ENCODE data around the gene FABP3.
A peak's percentile ranks its signal among the peaks of the same experiment; 100 is the strongest.

FABP3 gene

DNA sequence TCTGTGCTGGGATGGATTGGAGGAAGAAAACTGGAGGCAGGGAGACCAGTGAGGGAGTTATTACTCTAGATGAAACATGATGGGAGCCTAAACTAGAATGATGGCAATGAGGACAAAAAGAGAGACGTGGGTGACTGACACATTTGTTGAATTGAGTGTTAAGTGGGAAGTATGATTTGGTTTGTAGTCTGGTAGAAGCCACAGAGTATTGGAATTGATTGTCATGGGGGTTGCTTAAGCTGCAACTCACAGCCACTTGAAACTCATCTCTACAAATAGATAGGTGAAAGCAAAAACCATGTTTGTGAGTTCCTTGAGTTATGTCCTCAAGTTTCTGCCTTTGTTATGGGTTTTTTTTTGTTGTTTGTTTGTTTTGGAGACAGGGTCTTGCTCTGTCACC is 28.4 kb downstream of the FABP3 start:
- DNase-seq: no peak
- no peak for TF ChIP-seq GATA1 (IDR thresholded peaks at IDR 0.05; ENCODE audit: low read depth, low read length)
- no peak for TF ChIP-seq POLR2A (IDR thresholded peaks at IDR 0.05; ENCODE audit: low read length)

GRCh38 chr1:31336687-31337467 is 36.0 kb downstream of the FABP3 start:
- no peak for DNase-seq
- TF ChIP-seq GATA1 (IDR thresholded peaks at IDR 0.05; ENCODE audit: low read depth, low read length): no peak
- TF ChIP-seq POLR2A (IDR thresholded peaks at IDR 0.05; ENCODE audit: low read length): no peak

DNA sequence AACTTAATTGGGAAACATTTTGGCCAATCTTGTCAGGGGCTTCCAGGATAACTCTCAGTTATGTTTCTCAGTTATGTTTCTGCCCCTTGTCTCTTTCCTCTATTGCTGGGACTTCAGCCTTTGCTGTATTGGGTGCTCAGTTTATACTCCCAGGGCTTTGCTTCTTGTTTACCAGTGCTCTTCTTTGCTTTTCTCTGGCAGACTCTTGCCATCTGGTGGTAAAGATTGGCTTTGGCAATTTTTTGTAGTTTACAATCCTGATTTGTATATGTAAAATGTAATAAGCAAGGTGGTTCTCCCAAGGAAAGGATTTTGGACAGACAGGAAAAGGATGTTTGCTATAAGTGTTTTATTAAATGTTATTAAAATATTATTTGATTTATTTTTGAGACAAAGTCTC is 37.9 kb downstream of the FABP3 start:
- DNase-seq: peak; percentile 46 to 53
- TF ChIP-seq POLR2A (IDR thresholded peaks at IDR 0.05; ENCODE audit: low read length): no peak
- no peak for TF ChIP-seq GATA1 (IDR thresholded peaks at IDR 0.05; ENCODE audit: low read depth, low read length)

DNA sequence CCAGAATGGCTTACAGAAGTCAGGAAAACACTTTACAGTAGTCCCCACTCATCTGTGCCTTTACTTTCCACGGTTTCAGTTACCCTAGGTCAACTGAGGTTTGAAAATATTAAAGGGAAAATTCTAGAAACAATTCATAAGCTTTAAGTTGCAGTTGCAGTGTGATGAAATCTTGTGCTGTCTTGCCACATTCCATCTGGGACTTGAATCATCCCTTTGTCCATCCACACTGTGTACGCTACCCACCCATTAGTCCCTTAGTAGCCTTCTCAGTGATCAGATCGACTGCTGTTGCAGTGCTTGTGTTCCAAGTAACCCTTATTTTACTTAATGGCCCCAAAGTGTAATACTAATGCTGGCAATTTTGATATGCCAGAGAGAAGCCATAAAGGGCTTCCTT is 45.5 kb downstream of the FABP3 start:
- no peak for TF ChIP-seq POLR2A (IDR thresholded peaks at IDR 0.05; ENCODE audit: low read length)
- TF ChIP-seq GATA1 (IDR thresholded peaks at IDR 0.05; ENCODE audit: low read depth, low read length): no peak
- no peak for DNase-seq

DNA sequence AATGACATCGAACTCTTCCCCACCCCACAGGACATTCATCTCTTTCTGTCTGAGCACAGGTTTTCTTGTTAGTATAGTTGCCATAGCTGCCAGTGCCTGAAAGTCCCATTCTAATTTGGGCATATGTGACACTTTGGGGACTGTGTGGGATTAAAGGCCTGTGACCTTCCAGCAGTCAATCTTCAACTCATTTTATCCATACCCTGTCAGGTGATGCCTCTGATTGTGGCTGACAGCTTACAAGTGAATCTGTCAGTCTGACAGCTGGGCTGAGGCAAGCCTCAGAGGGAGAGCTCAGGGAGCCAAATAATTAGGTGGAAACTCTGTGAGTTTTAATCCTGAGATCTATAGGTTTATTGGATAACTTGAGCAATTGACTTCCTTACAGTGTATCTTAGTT is 46.4 kb downstream of the FABP3 start:
- no peak for DNase-seq
- no peak for TF ChIP-seq POLR2A (IDR thresholded peaks at IDR 0.05; ENCODE audit: low read length)
- no peak for TF ChIP-seq GATA1 (IDR thresholded peaks at IDR 0.05; ENCODE audit: low read depth, low read length)

GRCh38 chr1:31324992-31325391 is 47.9 kb downstream of the FABP3 start:
- no peak for DNase-seq
- TF ChIP-seq GATA1 (IDR thresholded peaks at IDR 0.05; ENCODE audit: low read depth, low read length) (no peak), POLR2A (IDR thresholded peaks at IDR 0.05; ENCODE audit: low read length) (no peak)

- TF ChIP-seq GATA1 (IDR thresholded peaks at IDR 0.05; ENCODE audit: low read depth, low read length): no peak
- TF ChIP-seq POLR2A (IDR thresholded peaks at IDR 0.05; ENCODE audit: low read length): no peak
Measured at GRCh38 chr1:31324093-31324492, 48.8 kb downstream of the FABP3 start.

GRCh38 chr1:31318146-31318545 is 54.7 kb downstream of the FABP3 start:
- no peak for DNase-seq
- TF ChIP-seq POLR2A (IDR thresholded peaks at IDR 0.05; ENCODE audit: low read length) (no peak), GATA1 (IDR thresholded peaks at IDR 0.05; ENCODE audit: low read depth, low read length) (no peak)

More at GRCh38 chr1:31324093-31324492, 48.8 kb downstream of the FABP3 start:
- DNase-seq: no peak

DNA sequence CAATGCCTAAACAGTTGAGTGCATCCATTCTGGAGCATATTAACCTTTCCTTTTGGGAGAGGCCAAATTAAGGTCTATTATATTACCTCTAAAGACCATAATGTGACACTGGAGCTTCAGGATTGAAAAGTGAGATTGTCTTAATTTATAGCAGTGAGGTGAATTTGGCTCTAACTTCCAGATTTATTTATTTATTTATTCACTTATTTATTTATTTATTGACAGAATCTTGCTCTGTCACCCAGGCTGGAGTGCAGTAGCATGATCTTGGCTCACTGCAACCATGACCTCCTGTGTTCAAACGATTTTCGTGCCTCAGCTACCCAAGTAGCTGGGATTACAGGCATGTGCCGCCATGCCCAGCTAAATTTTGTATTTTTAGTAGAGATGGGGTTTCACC is 57.0 kb downstream of the FABP3 start:
- DNase-seq: no peak
- TF ChIP-seq POLR2A (IDR thresholded peaks at IDR 0.05; ENCODE audit: low read length) (no peak), GATA1 (IDR thresholded peaks at IDR 0.05; ENCODE audit: low read depth, low read length) (no peak)

Data from erythroblast (primary cell).